ENCODE measurements around the gene LIMCH1. TPM values are rescaled to one million over a fixed set of nuclear protein-coding genes. Genes with fewer than 3 reads are reported as not detected.

Gene LIMCH1
- total RNA-seq, 1 experiment from 2014 or later = 3.3 TPM

GRCh38 chr4:41741354-41741753, 203.4 kb downstream of the LIMCH1 start:
- Histone ChIP-seq H3K9me3 (ENCODE audit: control insufficient read depth, low read depth, low read length) (no peaks in the 10 kb centered on the region), H3K18ac (ENCODE audit: insufficient read length, low read depth, low read length) (no peak overlapping the region), H3K79me2 (ENCODE audit: insufficient read depth, low read length) (no peaks in the 10 kb centered on the region), H2BK5ac (ENCODE audit: insufficient read length, low read length) (no peak overlapping the region), H2AFZ (ENCODE audit: low read length) (no peak overlapping the region), H4K20me1 (ENCODE audit: control insufficient read depth, insufficient read depth, insufficient read length) (peaks cover 2% of the 10 kb centered on the region), H4K5ac (ENCODE audit: insufficient read length, low read depth, low read length) (no peak overlapping the region), H3K4me1 (ENCODE audit: insufficient read depth, low read length) (no peaks in the 10 kb centered on the region), H3K14ac (ENCODE audit: insufficient read depth, low read length) (no peak overlapping the region), H3K27ac (ENCODE audit: insufficient read length, low read depth, low read length) (no peak overlapping the region), H3K4me2 (ENCODE audit: insufficient read depth, insufficient read length, low read length) (no peak overlapping the region), H2BK120ac (ENCODE audit: low read depth, low read length, poor library complexity, severe bottlenecking) (no peak overlapping the region), H3K79me1 (ENCODE audit: insufficient read depth, low read depth, low read length, poor library complexity, severe bottlenecking) (no peaks in the 10 kb centered on the region), H4K91ac (ENCODE audit: insufficient read length, low read depth, low read length) (no peak overlapping the region), H4K8ac (replicated peaks; ENCODE audit: insufficient read length, low read depth, low read length) (no peak overlapping the region), H3K4ac (ENCODE audit: low read depth, low read length) (no peak overlapping the region), H2AK5ac (ENCODE audit: insufficient read length, low read length) (no peak overlapping the region), H3K23me2 (ENCODE audit: insufficient read length, low read depth, low read length, poor library complexity, severe bottlenecking) (no peaks in the 10 kb centered on the region), H3T11ph (ENCODE audit: low read length) (no peak overlapping the region), H3K27me3 (ENCODE audit: insufficient read depth, low read length) (peaks cover 60% of the 10 kb centered on the region), H3K23ac (ENCODE audit: insufficient read length, low read depth, low read length) (no peak overlapping the region), H2BK12ac (ENCODE audit: insufficient read length, low read depth, low read length) (no peak overlapping the region), H3K56ac (ENCODE audit: insufficient read length, low read depth, low read length) (no peak overlapping the region), H3K9ac (ENCODE audit: extremely low read depth, insufficient read length, low read length) (no peak overlapping the region), H2BK20ac (ENCODE audit: low read depth, low read length, poor library complexity, severe bottlenecking) (no peak overlapping the region), H2BK15ac (ENCODE audit: low read depth, low read length) (no peak overlapping the region)
- Mint-ChIP-seq H3K4me3 (no peak overlapping the region), H3K36me3 (ENCODE audit: insufficient read depth in 1 of 3, low read depth in 3 of 3) (peaks cover 0 to 2% (median 0%) of the 10 kb centered on the region in 3 experiments; a peak in 1 of 7 replicates), H3K4me1 (peaks cover 4 to 17% of the 10 kb centered on the region in 2 experiments), H3K27me3 (ENCODE audit: low read depth) (peaks cover 91% of the 10 kb centered on the region), H3K27ac (no peak overlapping the region), H3K9me3 (peaks cover 2 to 19% of the 10 kb centered on the region in 2 experiments; a peak in 4 of 5 replicates)
- no peak for DNase-seq
- WGBS (ENCODE audit: extremely low coverage, insufficient read length, low lambda C conversion rate) = no CpG with 5 or more reads among the region's 2 CpGs
- TF ChIP-seq CTCF (conservative IDR thresholded peaks at IDR 0.05) = no peak
